K562 (cell line): ENCODE results near the gene GHR. TPM values are rescaled to one million over a fixed set of nuclear protein-coding genes. Genes with fewer than 3 reads are reported as not detected.

ENCODE experiments used
- ATAC-seq: fragments of 200-7000 bp; cut with Tn5 transposase; 3 replicates; pipeline ENCODE4 v1.9.1; 2020; ENCODE audit warnings: moderate library complexity
- BruUV-seq: library from RNA; stranded (reverse); fragments of 400-500 nt; replicated peaks from 2 replicates; lab custom pipeline; 2021; lab: Mats Ljungman, UMichigan
- CTCF ChIA-PET: fragments of 300-600 bp; formaldehyde crosslinking; extraction: SDS; loops from one replicate; lab custom pipeline; 2021; ENCODE audit warnings: low intra/inter-chr PET ratio; lab: Yijun Ruan, JAX
- POLR2A ChIA-PET: fragments of 300-600, 350-650 bp; sonication (Branson Sonifier 250); formaldehyde crosslinking; extraction: SDS; loops from one replicate; lab custom pipeline; 2021; ENCODE audit warnings: antibody characterized with exemption, inconsistent platforms; lab: Yijun Ruan, JAX
- DNase-seq, 4 experiments: peaks; one replicate each; pipeline versions ENCODE4 v3.0.0 to v3.0.0-alpha.2; 2011 to 2018; ENCODE audit warnings: low spot score in 3 of 4, mixed read lengths in 3 of 4; ENCODE audit errors: extremely low read depth in 1 of 4
- FAIRE-seq: peaks from 2 replicates; lab custom pipeline; 2011; peaks lifted over from hg19 to GRCh38; lab: Jason Lieb, UNC
- H2AFZ ChIP-seq: 2 replicates; pipeline ENCODE4 v1.6.0; 2011; ENCODE audit warnings: low read depth, low read length, control low read depth, inconsistent platforms
- H3K27ac ChIP-seq: fragments of 200-600 bp; 3 replicates; pipeline ENCODE4 v1.8.0; 2011; ENCODE audit warnings: low read depth, mild to moderate bottlenecking, control low read depth, inconsistent platforms, low read length, moderate library complexity, mixed read lengths; ENCODE audit errors: extremely low read depth
- H3K27me3 ChIP-seq, 2 experiments: fragments of 300-600 bp in 1 of 2; 2 replicates in 1 of 2; 3 replicates in 1 of 2; pipeline versions ENCODE4 v1.6.0 to v1.8.0; 2011; ENCODE audit warnings: inconsistent platforms in 2 of 2, low read length in 2 of 2, mild to moderate bottlenecking in 1 of 2, mixed read lengths in 1 of 2, moderate library complexity in 1 of 2; ENCODE audit not compliant: control insufficient read depth in 2 of 2, insufficient read depth in 2 of 2
- H3K36me3 ChIP-seq: fragments of 300-600 bp; 3 replicates; pipeline ENCODE4 v1.8.0; 2011; ENCODE audit warnings: mild to moderate bottlenecking, low read length, inconsistent platforms; ENCODE audit not compliant: control insufficient read depth, insufficient read depth
- H3K4me1 ChIP-seq, 2 experiments: fragments of 200-600 bp in 1 of 2; replicated peaks in 1 of 2; 2 replicates in 1 of 2; 3 replicates in 1 of 2; pipeline versions ENCODE4 v1.5.1 to v1.8.0; 2011; ENCODE audit warnings: inconsistent platforms in 2 of 2, low read length in 2 of 2, mild to moderate bottlenecking in 1 of 2, mixed read lengths in 1 of 2, moderate library complexity in 1 of 2; ENCODE audit not compliant: control insufficient read depth in 2 of 2, insufficient read depth in 2 of 2
- H3K4me2 ChIP-seq: 2 replicates; pipeline ENCODE4 v1.6.1; 2011; ENCODE audit warnings: low read length, control low read depth, inconsistent platforms, mixed read lengths; ENCODE audit not compliant: insufficient read depth
- H3K4me3 ChIP-seq: fragments of 200-600 bp; sonication (generic), shearing (Covaris generic); 2 replicates; pipeline ENCODE4 v1.5.1; 2016; ENCODE audit warnings: control low read depth, inconsistent platforms
- H3K79me2 ChIP-seq: fragments of 200-600 bp; 3 replicates; pipeline ENCODE4 v1.8.0; 2011; ENCODE audit warnings: low read length, inconsistent platforms; ENCODE audit not compliant: control insufficient read depth, insufficient read depth
- H3K9ac ChIP-seq, 2 experiments: 2 replicates each; pipeline versions ENCODE4 v1.6.0 to v1.6.1; 2011; ENCODE audit warnings: low read depth in 2 of 2, low read length in 2 of 2, control low read depth in 1 of 2, inconsistent platforms in 1 of 2, mild to moderate bottlenecking in 1 of 2, mixed read lengths in 1 of 2; ENCODE audit not compliant: insufficient read depth in 1 of 2
- H3K9me1 ChIP-seq: one replicate; pipeline ENCODE4 v1.6.0; 2011; ENCODE audit warnings: inconsistent platforms, mild to moderate bottlenecking, low read length, moderate library complexity; ENCODE audit not compliant: control insufficient read depth, insufficient read depth
- H3K9me3 ChIP-seq: replicated peaks from 2 replicates; pipeline ENCODE4 v1.5.1; 2011; ENCODE audit warnings: low read depth, low read length, inconsistent platforms; ENCODE audit not compliant: control insufficient read depth, insufficient read depth
- H4K20me1 ChIP-seq: replicated peaks from 2 replicates; pipeline ENCODE4 v1.6.1; 2011; ENCODE audit warnings: low read length, inconsistent platforms, mixed read lengths; ENCODE audit not compliant: control insufficient read depth, insufficient read depth
- DPF2 ChIP-seq: fragments of 450-650 bp; IDR thresholded peaks from 2 replicates; pipeline ENCODE4 v1.6.1; 2016
- MCM2 ChIP-seq: fragments of 450-650 bp; IDR thresholded peaks from 2 replicates; pipeline ENCODE4 v1.6.1; 2017; ENCODE audit warnings: low read depth, mild to moderate bottlenecking
- ZNF699 ChIP-seq: fragments of 250-450 bp; sonication (Bioruptor Pico); IDR thresholded peaks from 2 replicates; pipeline ENCODE4 v1.8.0; 2021; ENCODE audit warnings: mild to moderate bottlenecking, moderate library complexity; ENCODE audit not compliant: insufficient replicate concordance
- WGBS: fragments of 100-300 bp; shearing (Covaris generic); methylation state at CpG from one replicate; pipeline ENCODE4 v1.1.6; 2016; ENCODE audit warnings: low coverage, mixed read lengths; ENCODE audit not compliant: insufficient coverage; ENCODE audit errors: missing lambda C conversion rate; 5-methylcytosine and 5-hydroxymethylcytosine counted together
- in situ Hi-C: fragments of 300-500 bp; cut with MboI; formaldehyde crosslinking; loops from 4 replicates; pipeline ENCODE4 v1.15.0; 2018; ENCODE audit warnings: inconsistent platforms, mixed read lengths
- intact Hi-C: fragments of 100-400 bp; cut with micrococcal nuclease; formaldehyde crosslinking; loops from 2 replicates; pipeline ENCODE4 v1.14.2; 2022
- polyA plus RNA-seq, 8 experiments: library from polyadenylated mRNA; depleted of rRNA in 4 of 8; stranded (reverse) in 5 of 8; unstranded in 3 of 8; fragments of >200 nt; fragmentation: Nextera tagmentation in 2 of 8; fragmentation: Illumina TruSeq in 1 of 8; extraction: Ambion mirVana in 2 of 8; extraction: Trizol in 1 of 8; gene quantifications; 2 replicates each; pipeline versions ENCODE4 v1.2.1 to v1.2.3, GENCODE V29; 2011 to 2014; ENCODE audit warnings: inconsistent platforms in 1 of 8, missing spikeins in 1 of 8
- total RNA-seq, 7 experiments: library from RNA; depleted of rRNA in 6 of 7; stranded (reverse); fragments of >200 nt in 6 of 7; fragmentation: Illumina TruSeq in 2 of 7; extraction: Trizol in 2 of 7; gene quantifications; 2 replicates each; pipeline versions ENCODE4 v1.2.1 to v1.2.3, GENCODE V29; 2011 to 2021; ENCODE audit warnings: low replicate concordance in 1 of 7
- TF ChIP-seq, protein P1 (sequence below): fragments of 250-450 bp; sonication (Bioruptor Pico); IDR thresholded peaks from 2 replicates; pipeline ENCODE4 v1.8.0; 2022; ENCODE audit warnings: moderate library complexity, mild to moderate bottlenecking, inconsistent platforms
- TF ChIP-seq, protein P2 (sequence below), 2 experiments: fragments of 450-650 bp; IDR thresholded peaks; 2 replicates each; pipeline ENCODE4 v1.6.1; 2016
- TF ChIP-seq, protein P3 (sequence below): fragments of 250-450 bp; sonication (Bioruptor Pico); IDR thresholded peaks from 2 replicates; pipeline ENCODE4 v1.8.0; 2021; ENCODE audit warnings: mild to moderate bottlenecking, moderate library complexity

Gene GHR
- total and polyA plus RNA-seq, 9 of the 15 experiments (the other 6 are each of a cell fraction or from before 2014, with no cell fraction given) = 0.01 to 0.13 (median 0.07) TPM; not detected in 5

DNA sequence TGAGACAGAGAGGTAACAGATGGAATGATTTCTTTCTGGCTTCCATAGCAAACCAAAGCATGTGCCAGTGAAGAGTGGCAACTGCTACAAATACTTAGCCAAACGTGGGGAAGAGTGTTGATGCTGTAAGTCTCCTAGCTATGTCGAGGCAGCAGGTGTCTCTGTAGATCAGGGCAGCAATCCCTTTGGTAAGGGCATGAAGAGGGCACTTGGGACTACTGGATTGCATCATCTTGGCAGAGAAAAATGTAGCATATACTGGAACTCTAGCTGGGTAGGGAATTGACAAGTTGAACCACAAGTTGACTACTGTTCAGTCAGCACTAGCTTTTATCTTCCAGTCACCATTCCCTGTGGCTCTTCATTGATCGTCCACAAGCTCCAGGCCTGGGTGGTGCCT, 75.8 kb downstream of the GHR start (continued):
- TF ChIP-seq, protein P1, sequence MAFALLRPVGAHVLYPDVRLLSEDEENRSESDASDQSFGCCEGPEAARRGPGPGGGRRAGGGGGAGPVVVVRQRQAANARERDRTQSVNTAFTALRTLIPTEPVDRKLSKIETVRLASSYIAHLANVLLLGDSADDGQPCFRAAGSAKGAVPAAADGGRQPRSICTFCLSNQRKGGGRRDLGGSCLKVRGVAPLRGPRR = no peak
- TF ChIP-seq DPF2 = no peak

DNA sequence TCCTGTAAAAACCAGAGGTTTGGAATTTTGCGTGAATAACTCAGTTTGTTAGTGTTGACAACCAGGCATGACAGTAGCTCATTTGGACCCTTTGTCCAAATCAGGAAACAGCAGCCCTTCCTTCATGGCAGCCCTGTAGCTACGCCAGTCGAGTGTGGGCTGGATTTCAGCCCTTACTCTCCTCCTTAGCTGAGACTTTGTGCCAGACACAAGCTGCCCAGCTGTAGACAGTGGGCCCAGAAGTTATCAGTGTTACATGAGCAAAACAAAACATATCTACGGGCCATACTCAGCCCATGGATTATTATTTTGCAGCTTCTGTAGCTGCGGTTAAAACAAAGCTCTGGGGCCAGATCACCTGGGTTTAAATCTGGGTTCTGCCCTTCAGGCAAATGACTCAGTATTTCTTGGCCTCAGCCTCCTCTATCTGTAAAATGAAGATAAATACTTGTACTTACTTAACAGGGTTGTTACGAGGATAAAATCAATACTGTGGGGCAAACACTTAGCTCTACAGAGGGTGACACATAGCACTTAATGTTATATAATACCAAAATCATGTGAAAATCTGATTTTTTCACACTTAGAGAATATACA, 76.9 kb downstream of the GHR start:
- in situ Hi-C loops = no loop called here
- Histone ChIP-seq H3K9ac (no peak overlapping the region), H4K20me1 (no peaks in the 10 kb centered on the region), H3K9me1 (no peaks in the 10 kb centered on the region)
- DNase-seq = no peak
- no peak for TF ChIP-seq MCM2
- TF ChIP-seq ZNF699 (CRISPR knock-in tag) = no peak
- TF ChIP-seq, protein P2, sequence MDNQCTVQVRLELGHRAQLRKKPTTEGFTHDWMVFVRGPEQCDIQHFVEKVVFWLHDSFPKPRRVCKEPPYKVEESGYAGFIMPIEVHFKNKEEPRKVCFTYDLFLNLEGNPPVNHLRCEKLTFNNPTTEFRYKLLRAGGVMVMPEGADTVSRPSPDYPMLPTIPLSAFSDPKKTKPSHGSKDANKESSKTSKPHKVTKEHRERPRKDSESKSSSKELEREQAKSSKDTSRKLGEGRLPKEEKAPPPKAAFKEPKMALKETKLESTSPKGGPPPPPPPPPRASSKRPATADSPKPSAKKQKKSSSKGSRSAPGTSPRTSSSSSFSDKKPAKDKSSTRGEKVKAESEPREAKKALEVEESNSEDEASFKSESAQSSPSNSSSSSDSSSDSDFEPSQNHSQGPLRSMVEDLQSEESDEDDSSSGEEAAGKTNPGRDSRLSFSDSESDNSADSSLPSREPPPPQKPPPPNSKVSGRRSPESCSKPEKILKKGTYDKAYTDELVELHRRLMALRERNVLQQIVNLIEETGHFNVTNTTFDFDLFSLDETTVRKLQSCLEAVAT (IDR thresholded peaks at IDR 0.05) = no peak
- TF ChIP-seq, protein P3, sequence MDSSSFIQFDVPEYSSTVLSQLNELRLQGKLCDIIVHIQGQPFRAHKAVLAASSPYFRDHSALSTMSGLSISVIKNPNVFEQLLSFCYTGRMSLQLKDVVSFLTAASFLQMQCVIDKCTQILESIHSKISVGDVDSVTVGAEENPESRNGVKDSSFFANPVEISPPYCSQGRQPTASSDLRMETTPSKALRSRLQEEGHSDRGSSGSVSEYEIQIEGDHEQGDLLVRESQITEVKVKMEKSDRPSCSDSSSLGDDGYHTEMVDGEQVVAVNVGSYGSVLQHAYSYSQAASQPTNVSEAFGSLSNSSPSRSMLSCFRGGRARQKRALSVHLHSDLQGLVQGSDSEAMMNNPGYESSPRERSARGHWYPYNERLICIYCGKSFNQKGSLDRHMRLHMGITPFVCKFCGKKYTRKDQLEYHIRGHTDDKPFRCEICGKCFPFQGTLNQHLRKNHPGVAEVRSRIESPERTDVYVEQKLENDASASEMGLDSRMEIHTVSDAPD = no peak
- TF ChIP-seq, all 486 proteins: peak for 0
- no peak overlapping the region for H3K4me2 ChIP-seq
- no peaks in the 10 kb centered on the region for H3K36me3 ChIP-seq
- H3K4me1 ChIP-seq = no peaks in the 10 kb centered on the region
- intact Hi-C loops = no loop called here
- H3K9me3 ChIP-seq = no peaks in the 10 kb centered on the region
- no peaks in the 10 kb centered on the region for H3K79me2 ChIP-seq
- no peak overlapping the region for H3K4me3 ChIP-seq
- ATAC-seq (no peak), FAIRE-seq (no peak)
- no peak overlapping the region for H2AFZ ChIP-seq
- WGBS = 0% methylated on average over 6 of the region's 6 CpGs
- no TSS peak for BruUV-seq
- H3K27ac ChIP-seq = no peak overlapping the region
- POLR2A ChIA-PET = interaction anchor here (0.6 to 1.4 kb wide), 2 partner anchors 13 to 102 kb away, joined by 3 to 4 read pairs; no protein-coding TSS in a partner anchor
- no peaks in the 10 kb centered on the region for H3K27me3 ChIP-seq
- CTCF ChIA-PET = no interaction called here
